Astrocyte (in vitro differentiated cells and primary cell): ENCODE results near the gene EZH1. TPM values are rescaled to one million over a fixed set of nuclear protein-coding genes. Genes with fewer than 3 reads are reported as not detected.

Experiments used
- DNase-seq: peaks from one replicate; pipeline ENCODE4 v3.0.0-alpha.2; 2010; ENCODE audit warnings: low read depth
- FAIRE-seq: peaks from 2 replicates; lab custom pipeline; 2011; peaks lifted over from hg19 to GRCh38; lab: Jason Lieb, UNC
- H2AFZ ChIP-seq: 2 replicates; pipeline ENCODE4 v1.6.0; 2012; ENCODE audit warnings: low read depth, low read length, inconsistent platforms
- H3K27ac ChIP-seq: 2 replicates; pipeline ENCODE4 v1.5.1; 2011; ENCODE audit warnings: low read depth, low read length, inconsistent platforms
- H3K27me3 ChIP-seq: 2 replicates; pipeline ENCODE4 v1.6.0; 2011; ENCODE audit warnings: low read length, inconsistent platforms; ENCODE audit not compliant: insufficient read depth
- H3K36me3 ChIP-seq: 2 replicates; pipeline ENCODE4 v1.5.1; 2011; ENCODE audit warnings: low read length, inconsistent platforms; ENCODE audit not compliant: insufficient read depth
- H3K4me1 ChIP-seq: 2 replicates; pipeline ENCODE4 v1.5.1; 2011; ENCODE audit warnings: low read length, inconsistent platforms; ENCODE audit not compliant: insufficient read depth
- H3K4me2 ChIP-seq: 2 replicates; pipeline ENCODE4 v1.6.0; 2012; ENCODE audit warnings: low read length, inconsistent platforms
- H3K4me3 ChIP-seq: 2 replicates; pipeline ENCODE4 v1.5.1; 2011; ENCODE audit warnings: low read depth, mild to moderate bottlenecking, low read length, inconsistent platforms; ENCODE audit not compliant: insufficient read depth
- H3K79me2 ChIP-seq: 2 replicates; pipeline ENCODE4 v1.6.0; 2012; ENCODE audit warnings: mild to moderate bottlenecking, low read length, inconsistent platforms; ENCODE audit not compliant: insufficient read depth
- H3K9ac ChIP-seq: 2 replicates; pipeline ENCODE4 v1.6.0; 2012; ENCODE audit warnings: mild to moderate bottlenecking, low read length, inconsistent platforms
- H3K9me3 ChIP-seq: 2 replicates; pipeline ENCODE4 v1.5.1; 2012; ENCODE audit warnings: low read depth, mild to moderate bottlenecking, low read length, inconsistent platforms; ENCODE audit not compliant: insufficient read depth
- H4K20me1 ChIP-seq: 2 replicates; pipeline ENCODE4 v1.6.0; 2012; ENCODE audit warnings: low read length, inconsistent platforms; ENCODE audit not compliant: insufficient read depth
- H3K27ac Mint-ChIP-seq: one replicate; pipeline ENCODE4 v1.8.0; 2021; ENCODE audit warnings: mild to moderate bottlenecking, mixed read lengths; ENCODE audit not compliant: unreplicated experiment
- H3K27me3 Mint-ChIP-seq: one replicate; pipeline ENCODE4 v1.8.0; 2021; ENCODE audit warnings: low read depth, mixed read lengths; ENCODE audit not compliant: unreplicated experiment
- H3K36me3 Mint-ChIP-seq: one replicate; pipeline ENCODE4 v1.8.0; 2021; ENCODE audit warnings: low read depth, mixed read lengths; ENCODE audit not compliant: unreplicated experiment
- H3K4me1 Mint-ChIP-seq: one replicate; pipeline ENCODE4 v1.8.0; 2021; ENCODE audit warnings: low read depth, mixed read lengths; ENCODE audit not compliant: unreplicated experiment
- H3K4me3 Mint-ChIP-seq: one replicate; pipeline ENCODE4 v1.8.0; 2021; ENCODE audit warnings: mild to moderate bottlenecking, moderate library complexity, mixed read lengths; ENCODE audit not compliant: unreplicated experiment
- H3K9me3 Mint-ChIP-seq: one replicate; pipeline ENCODE4 v1.8.0; 2021; ENCODE audit warnings: mild to moderate bottlenecking, mixed read lengths; ENCODE audit not compliant: unreplicated experiment
- EZH2 ChIP-seq: IDR thresholded peaks from 2 replicates; pipeline ENCODE4 v1.6.1; 2012; ENCODE audit warnings: mild to moderate bottlenecking, low read length, inconsistent platforms; ENCODE audit not compliant: insufficient read depth
- total RNA-seq: library from RNA; stranded (reverse); gene quantifications from 2 replicates; pipeline ENCODE4 v1.2.1, GENCODE V29; 2021
- TF ChIP-seq, protein P1 (sequence below): IDR thresholded peaks from 2 replicates; pipeline ENCODE4 v1.5.1; 2011; ENCODE audit warnings: low read depth, mild to moderate bottlenecking, inconsistent platforms, low read length, moderate library complexity; ENCODE audit not compliant: insufficient read depth

EZH1 gene
- total RNA-seq, 1 donor from 2014 or later, result 15.2 TPM

DNA sequence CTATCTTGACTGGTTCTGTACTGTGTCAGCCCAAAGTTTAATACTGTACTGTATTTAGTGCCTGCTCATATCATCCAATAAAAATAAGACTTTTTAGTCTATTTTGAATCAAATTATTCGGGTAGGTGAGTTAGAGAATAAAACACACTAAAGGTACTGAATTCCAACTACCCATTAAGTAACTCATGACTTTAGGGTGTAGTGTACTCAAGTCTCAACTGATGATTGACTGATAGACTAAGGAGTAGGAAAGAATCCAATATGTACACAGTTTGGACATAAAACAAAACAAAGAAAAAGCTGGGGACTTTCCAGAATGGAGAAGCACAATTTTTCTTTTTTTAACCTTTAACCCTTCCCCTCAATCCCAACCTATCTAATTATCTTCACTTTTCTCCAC, 4.1 kb downstream of the EZH1 start:
- H3K9me3 Mint-ChIP-seq, result no peaks in the 10 kb centered on the region
- no peak for FAIRE-seq
- peaks cover 18% of the 10 kb centered on the region for H3K79me2 ChIP-seq

GRCh38 chr17:42725143-42725542, 19.7 kb downstream of the EZH1 start:
- TF ChIP-seq, protein P1, sequence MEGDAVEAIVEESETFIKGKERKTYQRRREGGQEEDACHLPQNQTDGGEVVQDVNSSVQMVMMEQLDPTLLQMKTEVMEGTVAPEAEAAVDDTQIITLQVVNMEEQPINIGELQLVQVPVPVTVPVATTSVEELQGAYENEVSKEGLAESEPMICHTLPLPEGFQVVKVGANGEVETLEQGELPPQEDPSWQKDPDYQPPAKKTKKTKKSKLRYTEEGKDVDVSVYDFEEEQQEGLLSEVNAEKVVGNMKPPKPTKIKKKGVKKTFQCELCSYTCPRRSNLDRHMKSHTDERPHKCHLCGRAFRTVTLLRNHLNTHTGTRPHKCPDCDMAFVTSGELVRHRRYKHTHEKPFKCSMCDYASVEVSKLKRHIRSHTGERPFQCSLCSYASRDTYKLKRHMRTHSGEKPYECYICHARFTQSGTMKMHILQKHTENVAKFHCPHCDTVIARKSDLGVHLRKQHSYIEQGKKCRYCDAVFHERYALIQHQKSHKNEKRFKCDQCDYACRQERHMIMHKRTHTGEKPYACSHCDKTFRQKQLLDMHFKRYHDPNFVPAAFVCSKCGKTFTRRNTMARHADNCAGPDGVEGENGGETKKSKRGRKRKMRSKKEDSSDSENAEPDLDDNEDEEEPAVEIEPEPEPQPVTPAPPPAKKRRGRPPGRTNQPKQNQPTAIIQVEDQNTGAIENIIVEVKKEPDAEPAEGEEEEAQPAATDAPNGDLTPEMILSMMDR, result no peak
- TF ChIP-seq EZH2, result no peak
- Histone ChIP-seq H3K4me2 (no peak overlapping the region), H3K27me3 (no peaks in the 10 kb centered on the region), H3K27ac (no peak overlapping the region), H3K36me3 (peaks cover 35% of the 10 kb centered on the region), H3K9ac (no peak overlapping the region), H2AFZ (no peak overlapping the region), H3K9me3 (no peaks in the 10 kb centered on the region), H3K4me3 (no peak overlapping the region), H3K79me2 (no peaks in the 10 kb centered on the region), H4K20me1 (no peaks in the 10 kb centered on the region), H3K4me1 (no peaks in the 10 kb centered on the region)
- H3K27me3 Mint-ChIP-seq, result no peaks in the 10 kb centered on the region
- peaks cover 6% of the 10 kb centered on the region for H3K36me3 Mint-ChIP-seq
- H3K4me1 Mint-ChIP-seq, result no peaks in the 10 kb centered on the region
- DNase-seq (no peak), FAIRE-seq (no peak)
- no peak overlapping the region for H3K27ac Mint-ChIP-seq
- H3K9me3 Mint-ChIP-seq, result no peaks in the 10 kb centered on the region
- no peak overlapping the region for H3K4me3 Mint-ChIP-seq

More for the DNA sequence above, 4.1 kb downstream of the EZH1 start:
- no peak overlapping the region for H3K4me3 ChIP-seq
- no peak overlapping the region for H3K27ac ChIP-seq
- no peak overlapping the region for H3K4me2 ChIP-seq
- no peaks in the 10 kb centered on the region for H3K27me3 ChIP-seq
- Mint-ChIP-seq H3K27me3 (peaks cover 2% of the 10 kb centered on the region), H3K36me3 (no peaks in the 10 kb centered on the region), H3K27ac (no peak overlapping the region), H3K4me1 (peaks cover 5% of the 10 kb centered on the region), H3K4me3 (no peak overlapping the region)
- no peak overlapping the region for H3K9ac ChIP-seq
- no peak for DNase-seq
- TF ChIP-seq EZH2, result no peak
- TF ChIP-seq, protein P1, result no peak
- H3K36me3 ChIP-seq, result no peaks in the 10 kb centered on the region
- H3K9me3 ChIP-seq, result peaks cover 3% of the 10 kb centered on the region
- no peaks in the 10 kb centered on the region for H4K20me1 ChIP-seq
- peaks cover 10% of the 10 kb centered on the region for H3K4me1 ChIP-seq
- no peak overlapping the region for H2AFZ ChIP-seq

GRCh38 chr17:42723636-42724035, 21.2 kb downstream of the EZH1 start:
- DNase-seq, result no peak
- no peak overlapping the region for H3K4me2 ChIP-seq

More at GRCh38 chr17:42723636-42724035, 21.2 kb downstream of the EZH1 start:
- Histone ChIP-seq H3K4me1 (no peaks in the 10 kb centered on the region), H3K4me3 (no peak overlapping the region), H3K79me2 (no peaks in the 10 kb centered on the region), H3K9ac (no peak overlapping the region), H2AFZ (no peak overlapping the region), H3K9me3 (no peaks in the 10 kb centered on the region), H3K36me3 (peaks cover 36% of the 10 kb centered on the region), H3K27ac (no peak overlapping the region), H3K27me3 (no peaks in the 10 kb centered on the region), H4K20me1 (no peaks in the 10 kb centered on the region)
- TF ChIP-seq EZH2, result no peak
- TF ChIP-seq, protein P1, result no peak
- Mint-ChIP-seq H3K9me3 (no peaks in the 10 kb centered on the region), H3K27me3 (no peaks in the 10 kb centered on the region), H3K27ac (no peak overlapping the region), H3K36me3 (peaks cover 5% of the 10 kb centered on the region), H3K4me3 (no peak overlapping the region), H3K4me1 (no peaks in the 10 kb centered on the region)
- FAIRE-seq, result no peak
